Measurements from ENCODE around the gene LPO.

GRCh38 chr17:58202859-58203258 is 35.5 kb upstream of the LPO start:
- no peak for TF ChIP-seq POLR2AphosphoS5 (IDR thresholded peaks at IDR 0.05)
- no peak for TF ChIP-seq CTCF (IDR thresholded peaks at IDR 0.05)
- no peak for TF ChIP-seq EP300 (IDR thresholded peaks at IDR 0.05)
- no peak for TF ChIP-seq POLR2A (IDR thresholded peaks at IDR 0.05)
